Suprapubic skin (tissue), 4 donors: ENCODE data around the gene CTSO.

ENCODE experiments used
- POLR2A ChIP-seq, 2 donors: fragments of 450-650 bp; IDR thresholded peaks; one replicate each; pipeline ENCODE4 v1.6.1; 2017; ENCODE audit warnings: antibody characterized with exemption in 2 of 2, mild to moderate bottlenecking in 2 of 2, moderate library complexity in 2 of 2
- POLR2AphosphoS5 ChIP-seq, 3 donors: sonication (generic); formaldehyde crosslinking; IDR thresholded peaks; one replicate each; pipeline ENCODE4 v1.6.1; 2017; ENCODE audit warnings: antibody characterized with exemption in 3 of 3
- TF ChIP-seq, protein P1 (sequence below), 2 donors: fragments of 200-600 bp in 1 of 2; fragments of 450-650 bp in 1 of 2; sonication (generic) in 1 of 2; IDR thresholded peaks; one replicate each; pipeline ENCODE4 v1.5.1; 2016 to 2019; ENCODE audit warnings: antibody characterized with exemption in 2 of 2, mild to moderate bottlenecking in 1 of 2, moderate library complexity in 1 of 2

DNA sequence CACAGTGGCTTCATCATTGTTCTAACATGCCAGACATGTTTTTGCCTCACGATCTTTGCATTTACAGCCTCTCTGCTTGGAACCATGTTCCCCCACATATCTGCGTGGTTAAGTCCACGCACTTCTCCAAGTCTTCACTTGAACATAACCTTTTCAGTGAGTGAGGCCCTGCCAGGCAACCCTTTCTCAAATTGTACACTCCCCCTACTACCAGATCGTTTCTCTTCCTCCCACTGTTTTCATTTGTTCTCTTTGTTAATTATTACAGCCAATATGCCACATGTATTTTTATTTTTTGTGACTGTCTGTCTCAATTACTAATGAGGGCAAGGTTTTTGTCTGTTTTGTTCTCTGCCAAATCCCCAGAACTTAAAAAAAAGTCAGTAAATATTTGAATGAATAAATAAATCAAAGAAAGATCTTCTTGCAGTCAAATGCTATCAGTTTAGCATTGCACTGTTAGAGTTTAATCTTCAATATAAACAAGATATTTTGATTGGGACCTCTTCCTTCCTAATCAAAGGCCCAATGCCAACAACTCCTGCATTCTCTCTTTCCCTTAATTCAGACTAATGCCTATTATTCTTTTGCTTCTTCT, 18.2 kb downstream of the CTSO start:
- TF ChIP-seq, protein P1, sequence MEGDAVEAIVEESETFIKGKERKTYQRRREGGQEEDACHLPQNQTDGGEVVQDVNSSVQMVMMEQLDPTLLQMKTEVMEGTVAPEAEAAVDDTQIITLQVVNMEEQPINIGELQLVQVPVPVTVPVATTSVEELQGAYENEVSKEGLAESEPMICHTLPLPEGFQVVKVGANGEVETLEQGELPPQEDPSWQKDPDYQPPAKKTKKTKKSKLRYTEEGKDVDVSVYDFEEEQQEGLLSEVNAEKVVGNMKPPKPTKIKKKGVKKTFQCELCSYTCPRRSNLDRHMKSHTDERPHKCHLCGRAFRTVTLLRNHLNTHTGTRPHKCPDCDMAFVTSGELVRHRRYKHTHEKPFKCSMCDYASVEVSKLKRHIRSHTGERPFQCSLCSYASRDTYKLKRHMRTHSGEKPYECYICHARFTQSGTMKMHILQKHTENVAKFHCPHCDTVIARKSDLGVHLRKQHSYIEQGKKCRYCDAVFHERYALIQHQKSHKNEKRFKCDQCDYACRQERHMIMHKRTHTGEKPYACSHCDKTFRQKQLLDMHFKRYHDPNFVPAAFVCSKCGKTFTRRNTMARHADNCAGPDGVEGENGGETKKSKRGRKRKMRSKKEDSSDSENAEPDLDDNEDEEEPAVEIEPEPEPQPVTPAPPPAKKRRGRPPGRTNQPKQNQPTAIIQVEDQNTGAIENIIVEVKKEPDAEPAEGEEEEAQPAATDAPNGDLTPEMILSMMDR (IDR thresholded peaks at IDR 0.05): no peak
- no peak for TF ChIP-seq POLR2A (IDR thresholded peaks at IDR 0.05)
- TF ChIP-seq POLR2AphosphoS5 (IDR thresholded peaks at IDR 0.05): no peak
